LoVo (cell line): ENCODE results near the gene RFX2.
A peak's percentile ranks its signal among the peaks of the same experiment; 100 is the strongest.

ENCODE experiments used
- DNase-seq: peaks from one replicate; pipeline ENCODE4 v3.0.0-alpha.2; 2016; ENCODE audit warnings: low spot score

RFX2 gene

DNA sequence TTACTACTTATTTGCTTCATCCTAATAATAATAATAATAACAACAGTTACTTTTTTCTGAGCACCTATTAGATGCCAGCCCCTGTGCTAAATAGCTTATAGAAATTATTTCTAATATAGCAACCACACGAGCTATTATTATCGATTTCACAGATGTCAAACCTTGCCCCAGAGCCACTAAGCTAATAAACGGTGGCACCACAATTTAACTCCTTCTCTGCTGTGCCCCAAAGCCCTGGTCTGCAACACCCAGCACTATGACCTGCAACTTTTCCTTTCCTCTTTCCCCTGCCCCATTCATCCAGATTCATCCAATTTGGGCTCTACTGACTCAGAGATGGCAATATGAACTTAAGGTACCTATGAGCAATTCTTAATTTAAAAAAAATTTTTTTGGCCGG, 6.4 kb downstream of the RFX2 start:
- no peak for DNase-seq

DNA sequence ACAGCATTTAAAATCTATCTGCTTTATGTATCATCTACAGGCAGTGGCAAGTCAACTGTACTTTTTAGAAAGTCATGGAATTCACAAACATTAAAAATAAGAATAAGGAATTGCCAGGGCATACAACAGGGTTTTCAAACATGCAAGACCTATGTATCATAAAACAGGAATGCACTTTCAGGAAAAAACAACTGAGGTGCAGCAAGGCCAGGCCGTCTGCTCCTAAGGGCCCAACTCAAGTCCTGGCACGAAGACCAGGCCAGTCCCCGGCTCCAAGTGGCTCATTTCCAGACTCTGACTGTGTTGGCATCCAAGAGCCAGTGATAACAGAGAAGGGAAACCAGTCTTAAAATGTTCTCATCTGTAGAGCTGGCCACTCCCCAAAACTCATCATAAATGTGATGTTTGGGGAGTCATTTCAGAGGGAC, 7.1 kb downstream of the RFX2 start:
- no peak for DNase-seq

DNA sequence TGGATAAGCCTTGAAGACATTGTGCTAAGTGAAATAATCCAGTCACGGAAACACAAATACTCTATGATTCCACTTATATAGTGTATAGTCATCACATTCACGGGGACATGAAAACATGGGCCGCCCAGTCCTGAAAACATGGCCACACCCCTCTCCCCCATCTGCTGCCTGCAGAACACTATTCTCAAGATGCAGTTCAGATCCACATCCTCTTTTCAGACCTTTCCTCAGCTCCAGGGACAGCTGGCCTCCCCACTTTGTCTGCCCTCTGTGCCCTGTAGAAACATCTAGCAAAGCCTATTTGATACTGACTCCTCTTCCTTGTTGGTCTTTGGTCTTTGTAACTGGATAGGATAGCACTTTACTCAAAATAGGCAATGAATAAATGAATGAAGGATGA, 8.3 kb downstream of the RFX2 start:
- DNase-seq: no peak

DNA sequence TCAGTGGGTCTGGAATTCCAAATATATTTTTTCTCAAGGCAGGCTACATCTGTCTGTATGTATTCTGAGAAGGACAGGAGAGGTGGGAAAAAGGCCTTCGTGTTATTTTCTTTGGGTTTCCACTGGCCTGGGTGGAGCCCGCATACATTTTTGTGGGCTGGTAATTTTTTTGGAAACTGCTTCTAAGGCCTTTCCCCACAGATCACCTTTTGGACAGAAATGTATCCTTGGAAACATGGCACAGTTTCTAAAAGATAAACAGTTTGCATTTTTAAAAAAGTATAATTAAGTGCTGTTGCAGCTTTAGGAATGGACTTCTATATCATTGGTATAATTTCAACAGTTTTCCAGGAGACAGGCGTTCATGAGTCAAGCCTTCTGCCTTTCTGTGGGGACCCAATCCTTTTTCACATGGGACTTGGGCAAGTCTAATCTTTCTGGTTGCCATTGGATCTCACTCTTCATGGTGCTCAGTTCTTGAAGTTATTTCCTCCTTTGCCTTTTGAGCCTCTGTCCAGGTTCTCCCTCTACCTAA, 8.9 kb downstream of the RFX2 start:
- DNase-seq: no peak

DNA sequence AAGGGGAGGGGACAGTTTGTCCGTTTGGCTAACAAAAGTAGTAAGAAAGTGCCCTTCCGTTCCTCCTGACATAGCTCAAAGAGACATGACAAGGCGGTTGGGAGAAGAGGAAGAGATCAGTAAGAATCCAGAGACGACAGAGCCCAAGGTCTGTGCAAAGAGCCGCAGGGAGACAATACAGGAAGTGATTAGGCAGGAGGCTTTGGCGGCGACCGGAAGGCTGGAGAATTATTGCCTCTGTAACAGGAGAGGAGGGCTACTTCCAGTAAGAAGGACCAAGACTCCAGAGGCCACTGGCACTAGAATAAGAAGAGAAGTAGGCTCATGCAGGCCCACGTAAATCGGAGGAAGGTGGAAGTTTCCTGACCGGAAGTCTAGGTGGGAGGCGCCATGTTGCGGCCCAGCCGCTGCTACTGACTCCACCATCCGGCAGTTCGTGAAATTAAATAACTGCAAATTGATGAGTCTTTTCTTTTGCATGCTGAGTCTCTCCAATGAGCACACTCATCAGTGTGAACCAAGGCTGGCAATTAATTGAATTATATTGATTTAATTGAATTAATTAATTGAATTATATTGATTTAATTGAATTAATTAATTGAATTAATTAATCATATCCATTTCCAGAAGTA, 9.9 kb downstream of the RFX2 start:
- DNase-seq: no peak

DNA sequence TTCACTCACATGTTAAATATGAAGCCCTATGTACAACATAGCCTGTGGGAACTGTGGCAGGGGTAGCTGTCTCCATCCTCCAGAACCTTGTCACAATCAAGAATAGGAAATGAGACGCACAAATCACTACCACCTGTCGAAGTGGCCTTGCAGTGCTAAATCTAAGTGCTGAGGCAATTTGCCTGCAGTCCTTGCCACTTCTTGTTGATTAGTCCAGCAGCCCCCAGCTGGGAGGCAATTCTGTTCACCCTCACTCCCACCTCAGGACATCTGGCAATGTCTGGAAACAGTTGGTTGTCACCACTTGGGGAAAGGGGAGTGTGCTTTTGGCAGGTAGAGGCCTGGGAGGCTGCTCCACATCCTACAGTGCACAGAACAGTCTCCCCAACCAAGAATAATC, 10.7 kb downstream of the RFX2 start:
- DNase-seq: no peak

DNA sequence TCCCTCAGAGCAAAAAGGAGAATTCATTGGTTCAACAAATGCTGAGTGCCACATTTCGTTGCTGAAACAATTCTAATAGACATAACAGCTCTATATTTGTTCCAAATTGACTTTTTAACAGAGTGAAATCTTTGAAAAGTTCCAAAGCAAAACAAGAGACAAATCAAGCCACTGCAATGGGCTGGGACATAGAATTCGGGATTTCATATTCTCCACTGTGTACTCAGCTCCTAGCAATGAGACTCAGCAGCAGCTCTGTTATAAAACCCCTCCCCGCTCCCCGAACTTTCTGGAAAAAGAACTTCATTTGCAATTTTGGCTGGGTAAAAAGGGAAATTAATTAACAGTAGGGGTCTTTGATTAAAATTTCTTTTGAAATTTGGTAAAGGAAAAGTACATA, 11.3 kb downstream of the RFX2 start:
- DNase-seq: no peak

DNA sequence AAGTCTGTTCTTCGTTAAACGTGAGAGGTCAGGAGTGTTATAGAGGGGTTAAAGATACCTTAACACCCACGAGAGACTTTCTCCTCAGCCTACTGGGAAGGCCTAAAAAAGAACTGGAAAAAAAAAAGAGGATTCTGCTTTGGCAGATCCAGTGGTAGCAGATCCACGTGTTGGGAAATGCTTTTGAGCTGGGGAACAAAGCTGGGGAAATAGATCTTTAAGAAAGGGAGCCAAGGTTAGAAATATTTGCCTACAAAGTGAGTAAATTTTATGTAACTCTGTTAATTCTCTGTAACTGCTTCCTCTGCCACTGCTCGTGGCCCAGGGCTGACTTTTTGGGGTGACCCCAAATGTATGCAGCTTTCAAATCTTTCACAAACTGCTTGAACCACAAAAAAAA, 11.7 kb downstream of the RFX2 start:
- DNase-seq: no peak

DNA sequence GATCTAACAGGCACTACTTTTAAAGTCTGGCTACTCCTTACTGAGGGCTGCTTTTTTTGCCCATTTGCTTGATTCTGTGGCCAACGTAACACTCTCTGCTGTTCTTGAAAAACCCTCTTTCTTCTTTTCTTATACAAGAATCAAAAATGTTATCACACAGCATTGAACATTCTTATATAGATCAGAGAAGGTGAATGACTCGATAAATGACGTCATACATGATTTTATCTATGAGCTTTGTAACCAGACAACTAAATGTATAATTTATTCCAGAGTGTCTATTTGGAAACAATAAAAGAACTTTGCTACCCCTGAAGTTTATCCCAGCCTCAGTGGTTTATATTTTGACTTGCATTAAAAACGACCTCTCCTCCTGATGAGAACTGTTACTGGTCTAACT, 12.4 kb downstream of the RFX2 start:
- no peak for DNase-seq

DNA sequence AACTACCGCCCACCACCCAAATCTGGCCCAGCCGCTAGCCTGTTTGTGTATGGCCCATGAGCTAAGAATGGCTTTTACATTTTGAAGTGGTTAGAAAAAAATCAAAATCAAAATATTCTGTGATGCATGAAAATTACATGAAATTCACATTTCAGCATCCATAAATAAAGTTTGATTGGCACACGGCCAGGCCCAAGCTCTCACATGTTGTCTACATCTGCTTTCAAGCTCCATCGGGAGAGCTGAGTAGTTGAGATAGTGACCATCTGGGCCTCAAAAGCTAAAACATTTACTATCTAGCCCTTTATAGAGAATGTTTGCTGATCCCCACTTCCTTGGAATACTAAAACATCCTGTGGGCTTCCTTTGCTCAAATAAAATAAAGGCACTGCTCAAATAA, 14.5 kb downstream of the RFX2 start:
- no peak for DNase-seq

DNA sequence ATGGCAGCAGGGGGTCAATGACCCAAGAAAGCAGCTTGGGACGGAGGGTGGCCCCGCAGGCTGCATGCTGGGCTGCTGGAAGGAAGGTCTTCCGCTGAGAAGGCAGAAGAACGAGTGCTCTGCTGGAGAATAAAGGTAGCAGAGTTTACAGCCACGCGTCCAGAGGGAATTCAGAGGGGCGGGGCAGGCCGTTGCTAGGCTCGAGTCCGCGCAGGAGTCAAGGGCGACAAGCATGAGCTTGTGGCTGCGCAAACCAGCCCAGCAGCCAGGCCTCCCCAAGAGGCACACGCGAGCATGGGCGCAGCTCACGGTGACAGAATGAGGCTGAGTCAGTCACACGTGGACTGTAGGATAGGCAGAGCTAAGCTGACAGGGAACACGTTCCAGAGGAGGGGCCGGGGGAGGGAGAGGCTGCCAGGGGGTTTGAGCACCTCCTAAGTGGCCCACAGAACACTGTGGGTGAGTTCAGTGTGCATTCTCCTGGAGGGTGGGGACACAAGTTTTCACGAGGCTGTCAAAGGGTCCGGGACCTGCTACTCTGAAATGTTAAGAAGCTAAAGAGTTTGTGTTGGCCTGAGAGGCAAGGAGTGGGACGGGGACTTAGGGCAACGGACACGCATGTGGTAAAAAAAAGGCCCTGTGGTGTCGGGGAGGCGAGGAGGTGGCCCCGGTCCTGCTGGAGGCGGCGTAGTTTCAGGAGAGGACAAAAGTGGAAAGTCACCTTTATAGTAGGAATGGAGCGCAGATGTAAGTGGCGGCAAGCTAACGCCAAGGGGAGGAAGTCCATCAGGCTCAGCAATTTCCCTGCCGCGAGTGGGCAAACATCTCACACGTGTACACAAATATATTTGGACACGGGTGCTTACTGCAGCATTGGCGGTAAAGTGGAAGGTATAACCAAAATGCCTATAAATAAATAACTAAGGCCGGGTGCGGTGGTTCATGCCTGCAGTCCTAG, 17.7 kb downstream of the RFX2 start:
- DNase-seq: peak; percentile 83

DNA sequence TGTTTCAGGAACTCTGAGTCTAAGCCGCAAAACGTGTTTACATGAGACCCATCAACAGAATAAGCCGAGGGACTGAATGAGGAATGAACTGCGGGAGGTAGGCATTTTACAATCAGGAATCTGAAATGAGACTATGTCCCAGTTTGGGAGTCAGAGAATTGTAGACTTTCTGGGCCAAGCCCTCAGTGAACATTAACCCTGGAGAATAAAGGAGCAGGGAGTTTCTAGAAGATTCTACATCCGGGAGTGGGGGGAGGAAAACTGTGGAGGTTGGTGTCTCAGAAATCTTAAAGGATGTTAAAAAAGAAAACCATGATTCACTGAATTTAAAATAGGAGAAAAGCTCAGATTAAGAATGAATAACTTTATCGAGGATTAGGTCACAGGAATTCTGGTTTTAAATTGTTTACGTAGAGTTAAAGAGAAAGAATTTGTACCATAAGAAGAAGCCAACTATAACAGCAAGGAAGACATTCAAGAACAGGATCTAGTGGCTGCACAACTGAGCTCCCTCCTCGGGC, 18.5 kb downstream of the RFX2 start:
- no peak for DNase-seq

DNA sequence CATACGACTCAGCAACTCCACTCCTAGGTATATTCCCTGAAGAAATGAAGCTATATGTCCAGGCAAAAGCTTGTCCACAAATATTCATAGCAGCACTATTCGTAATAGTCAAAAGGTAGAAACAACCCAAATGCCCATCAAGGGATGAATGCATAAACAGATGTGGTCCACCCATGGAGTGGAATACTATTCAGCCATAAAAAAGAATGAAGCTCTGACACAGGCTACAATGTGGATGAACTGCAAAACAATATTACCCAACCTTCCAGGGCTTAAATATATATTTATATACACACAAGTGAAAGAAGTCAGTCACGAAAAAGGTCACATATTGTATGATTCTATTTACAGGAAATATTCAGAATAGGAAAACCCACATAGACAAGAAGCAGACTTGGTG, 19.7 kb downstream of the RFX2 start:
- no peak for DNase-seq

DNA sequence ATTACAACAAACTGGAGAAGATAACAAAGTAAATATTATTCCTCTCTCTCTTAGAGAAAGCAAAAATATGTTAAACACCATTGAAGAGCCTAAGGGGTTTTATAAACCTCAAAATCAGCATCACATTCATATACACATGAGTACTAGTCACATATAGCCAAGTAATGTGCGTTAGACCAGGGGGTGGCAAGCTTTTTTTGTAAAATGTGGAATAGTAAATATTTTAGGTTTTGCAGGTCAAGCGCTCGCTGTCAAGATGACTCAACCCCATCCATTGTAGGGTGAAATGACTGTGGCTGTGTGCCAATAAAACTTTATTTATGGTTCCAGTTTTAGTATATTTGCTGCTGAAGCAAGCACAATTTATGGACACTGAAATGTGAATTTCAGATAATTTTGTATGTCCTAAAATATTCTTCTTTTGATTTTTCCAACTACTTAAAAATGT, 21.7 kb downstream of the RFX2 start:
- DNase-seq: peak; percentile 19

DNA sequence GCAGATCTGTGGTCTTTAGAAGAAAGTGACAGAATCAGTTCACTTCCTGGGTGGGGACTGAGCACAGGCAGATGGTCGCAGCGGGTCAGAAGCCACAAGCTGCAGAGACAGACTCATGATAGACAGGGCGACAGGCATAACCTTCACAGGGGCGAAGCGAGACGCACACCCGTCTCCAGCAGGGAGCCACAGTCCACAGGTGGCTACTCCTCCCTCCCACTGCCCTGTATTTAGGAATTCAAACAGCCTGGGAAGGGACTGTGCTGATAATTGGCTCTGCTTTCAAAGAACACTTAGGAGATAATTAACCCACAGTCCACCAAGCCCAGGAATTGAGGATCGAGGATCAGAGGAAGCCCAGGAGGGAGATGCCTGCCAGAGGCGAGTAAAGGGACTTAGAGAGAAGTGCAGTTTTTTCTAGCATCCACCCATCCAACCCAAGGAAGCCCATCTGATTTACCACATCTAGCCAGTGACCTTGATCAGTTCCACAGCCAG, 23.2 kb downstream of the RFX2 start:
- DNase-seq: peak; percentile 64

DNA sequence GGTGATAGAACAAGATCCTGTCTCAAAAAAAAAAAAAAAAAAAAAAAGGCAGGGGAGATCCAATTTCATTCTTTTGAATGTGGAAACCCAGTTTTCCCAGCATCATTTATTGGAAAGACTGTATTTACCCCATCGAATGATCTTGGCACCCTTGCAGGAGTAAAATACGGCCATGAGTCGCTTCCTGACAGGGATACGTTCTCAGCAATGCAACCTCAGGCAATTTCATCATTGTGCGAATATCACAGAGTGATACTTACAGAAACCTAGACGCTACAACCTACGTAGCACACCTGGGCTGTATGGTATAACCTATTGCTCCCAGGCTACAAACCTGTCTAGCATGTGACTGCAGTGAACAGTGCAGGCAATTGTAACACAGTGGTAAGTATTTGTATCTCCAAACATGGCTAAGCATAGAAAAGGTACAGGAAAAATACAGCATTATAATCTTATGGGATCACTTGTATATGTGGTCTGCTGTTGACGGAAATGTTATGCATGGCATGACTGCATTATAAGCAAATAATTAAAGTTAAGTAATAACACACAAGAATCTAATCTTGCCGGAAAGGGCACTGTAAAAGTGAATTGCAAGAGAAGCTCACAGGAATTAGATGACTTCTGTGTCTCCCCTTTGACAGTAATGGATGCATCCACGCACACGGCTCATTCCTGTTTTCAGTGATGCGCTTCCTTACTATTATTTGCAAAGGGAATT, 24.1 kb downstream of the RFX2 start:
- DNase-seq: no peak

DNA sequence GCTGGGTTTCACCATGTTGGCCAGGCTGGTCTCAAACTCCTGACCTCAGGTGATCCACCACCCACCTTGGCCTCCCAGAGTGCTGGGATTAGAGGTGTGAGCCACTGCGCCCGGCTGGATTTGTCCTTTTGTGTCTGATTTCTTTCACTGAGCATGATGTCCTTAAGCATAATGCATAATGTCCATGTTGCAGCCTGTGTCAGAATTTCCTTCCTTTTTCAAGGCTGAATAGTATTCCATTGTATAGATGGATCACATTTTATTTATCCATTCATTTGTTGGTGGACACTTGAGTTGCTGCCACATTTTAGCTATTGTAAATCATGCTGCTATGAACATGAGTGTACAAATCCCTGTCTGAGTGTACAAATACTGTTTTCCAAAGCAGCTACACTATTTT, 25.5 kb downstream of the RFX2 start:
- DNase-seq: no peak

DNA sequence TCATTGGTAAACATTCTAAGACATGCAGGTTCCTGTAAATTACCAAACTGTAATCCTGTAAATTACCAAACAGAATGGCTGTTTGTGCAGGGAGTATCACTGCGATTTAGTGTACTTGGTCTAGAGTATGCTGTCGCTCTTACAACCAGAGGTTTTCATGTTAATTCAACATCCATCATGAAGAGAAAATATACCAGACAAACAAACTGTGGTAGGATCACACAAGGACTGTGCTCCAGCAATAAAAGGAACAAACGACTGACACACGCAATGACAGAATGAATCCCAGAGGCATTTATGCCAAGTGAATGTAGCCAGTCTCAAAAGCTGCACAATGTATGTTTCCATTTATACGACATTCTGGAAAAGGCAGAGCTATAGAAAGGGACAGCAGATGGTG, 31.2 kb downstream of the RFX2 start:
- DNase-seq: no peak

DNA sequence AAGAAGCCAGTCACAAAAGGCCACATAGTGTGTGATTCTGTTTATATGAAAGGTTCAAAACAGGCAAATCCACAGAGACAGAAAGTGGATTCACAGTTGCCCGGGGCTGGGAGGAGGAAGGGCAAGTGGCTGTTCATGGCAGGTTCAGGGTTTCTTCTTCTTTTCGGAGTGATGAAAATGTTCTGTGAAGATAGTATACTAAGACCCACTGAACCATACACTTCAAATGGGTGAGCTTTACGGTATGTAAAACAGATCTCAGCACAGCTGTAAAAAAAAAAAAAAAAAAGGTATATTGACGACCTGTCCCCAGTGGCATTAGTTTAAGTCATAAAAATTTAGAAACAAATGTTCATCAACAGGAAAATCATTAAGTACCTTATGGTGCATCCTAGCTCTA, 32.2 kb downstream of the RFX2 start:
- DNase-seq: no peak

DNA sequence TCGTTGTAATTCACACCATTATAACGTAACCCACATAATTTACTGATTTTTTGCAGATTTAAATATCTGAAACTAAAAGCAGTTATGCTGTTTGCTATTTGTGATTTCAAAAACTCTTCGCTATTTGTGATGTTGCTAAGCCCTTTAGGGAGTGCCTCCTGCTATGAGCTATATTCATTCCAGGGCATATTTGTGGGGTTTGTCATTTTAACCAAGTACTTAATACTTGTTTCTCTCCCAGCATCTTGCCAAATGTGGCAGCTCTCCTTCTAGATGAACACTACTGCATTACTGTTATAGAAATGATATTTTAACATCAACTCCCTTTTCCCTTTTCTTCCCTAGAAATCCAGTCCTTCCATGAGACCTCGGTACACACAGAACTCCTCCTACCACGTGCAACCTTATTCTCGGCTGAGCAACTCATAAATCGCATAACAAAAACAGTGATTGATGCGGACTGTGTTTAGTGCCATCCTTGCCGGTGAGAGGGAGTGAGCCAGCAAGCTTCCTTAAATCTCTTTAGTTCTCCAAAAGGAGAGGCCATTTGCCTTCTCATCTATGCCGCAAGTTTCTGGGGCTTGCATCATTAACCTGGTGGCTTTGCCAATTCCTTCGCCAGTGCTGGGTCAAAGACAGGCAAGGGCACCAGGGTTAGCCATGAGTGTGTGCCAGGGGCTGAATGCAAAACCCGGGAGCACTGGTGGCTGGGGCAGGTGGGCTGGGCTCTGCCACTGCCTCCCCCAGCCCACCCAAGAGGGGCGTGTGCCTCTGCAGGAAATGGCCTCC, 33.4 kb downstream of the RFX2 start:
- peak; percentile 20 for DNase-seq

DNA sequence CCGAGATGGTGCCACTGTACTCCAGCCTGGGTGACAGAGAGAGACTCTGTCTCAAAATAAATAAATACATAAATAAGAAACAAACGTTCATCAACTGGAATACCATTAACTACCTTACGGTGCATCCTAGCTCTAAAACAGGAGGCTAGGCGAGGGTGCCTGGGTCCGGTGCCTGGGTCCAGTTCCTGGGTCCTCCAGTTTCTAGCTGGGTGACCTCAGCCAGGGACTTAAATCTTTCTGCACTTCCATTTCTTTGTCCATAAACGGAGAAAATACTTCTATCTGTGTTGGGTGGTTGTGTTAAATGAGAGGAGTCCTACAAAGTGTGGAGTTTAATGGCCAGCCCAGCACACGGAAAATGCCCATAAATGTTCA, 34.0 kb downstream of the RFX2 start:
- no peak for DNase-seq
